NCI-H524 treated with DMSO at 0.1 percent for 48 hours (cell line): Measurements from ENCODE around the gene ITGB3BP.
"Not testable (repeated sequence)": the region's sequence is repeated elsewhere in the genome, so short reads cannot be mapped to it uniquely, and the experiment has no call there.

Source experiments
- DNase-seq: peaks from one replicate; lab custom pipeline; 2025; lab: John Stamatoyannopoulos, UW

The ITGB3BP gene

DNA sequence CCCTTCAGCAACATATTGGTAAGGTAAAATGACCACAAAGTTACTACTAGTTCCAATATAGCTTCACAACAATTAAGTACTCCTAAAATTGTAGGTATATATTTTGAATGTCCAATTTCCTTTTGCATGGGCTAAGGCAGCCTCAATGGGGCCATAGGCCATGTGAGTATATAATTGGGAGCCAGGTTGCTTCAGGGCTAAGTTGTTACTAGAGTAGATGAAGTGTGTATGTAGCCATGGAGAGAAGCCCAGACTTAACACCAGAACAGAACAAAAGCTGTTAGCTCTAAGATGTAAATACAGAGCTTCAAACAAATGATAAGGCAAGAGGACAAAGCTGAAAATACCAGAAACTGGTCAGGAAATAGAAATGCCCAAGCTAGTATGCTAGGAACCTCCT is 16.2 kb downstream of the ITGB3BP start:
- DNase-seq, result no peak

DNA sequence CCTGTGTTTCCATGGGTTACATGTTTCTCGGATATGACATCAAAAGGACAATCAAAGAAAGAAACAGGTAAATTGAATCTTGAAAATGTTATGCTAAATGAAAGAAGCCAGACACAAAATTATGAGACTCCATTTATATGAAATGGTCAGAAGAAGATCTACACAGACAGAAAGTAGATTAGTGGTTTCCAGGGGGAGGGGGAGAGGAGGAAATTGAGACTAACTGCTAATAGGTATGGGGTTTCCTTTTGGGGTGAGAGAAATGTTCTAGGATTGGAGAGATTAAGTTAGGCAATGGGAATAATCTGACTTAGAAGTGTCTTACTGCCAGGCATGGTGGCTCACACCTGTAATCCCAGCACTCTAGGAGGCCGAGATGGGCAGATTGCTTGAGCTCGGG is 21.8 kb downstream of the ITGB3BP start:
- no peak for DNase-seq

DNA sequence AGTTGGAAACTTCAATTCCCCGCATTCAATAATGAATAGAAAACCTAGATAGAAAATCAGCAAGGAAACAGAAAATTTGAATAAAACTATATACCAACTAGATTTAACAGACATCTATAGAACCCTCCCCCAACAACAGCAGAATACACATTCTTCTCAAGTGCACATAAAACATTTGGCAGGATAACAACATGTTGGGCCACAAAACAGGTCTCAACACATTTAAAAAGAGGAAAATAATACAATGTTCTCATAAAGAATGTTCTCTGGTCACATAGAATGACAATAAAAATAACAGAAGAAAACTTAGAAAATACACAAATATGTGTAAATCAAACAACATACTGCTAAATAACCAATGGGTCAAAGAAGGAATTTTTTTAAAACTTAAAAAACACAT is 24.9 kb downstream of the ITGB3BP start:
- DNase-seq, result no peak

DNA sequence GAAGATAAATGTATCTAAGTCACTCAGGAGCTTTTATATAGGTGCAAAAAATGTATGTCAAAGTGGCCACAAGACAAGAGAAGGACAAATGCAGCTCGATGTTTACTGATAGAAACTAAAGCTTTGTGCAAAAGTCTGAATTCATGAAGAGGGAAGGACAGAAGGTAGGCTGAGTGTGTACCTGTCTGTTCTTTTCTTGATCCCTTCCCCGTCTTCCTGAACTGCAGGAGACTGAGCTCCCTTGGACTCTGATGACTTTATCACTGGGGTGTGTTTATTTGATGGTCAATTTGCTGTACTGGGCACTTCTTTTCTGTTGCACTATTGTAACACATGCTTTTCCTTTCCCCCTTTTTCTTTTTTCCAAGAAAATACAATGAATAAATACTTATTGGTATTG is 25.4 kb downstream of the ITGB3BP start:
- DNase-seq, result no peak

DNA sequence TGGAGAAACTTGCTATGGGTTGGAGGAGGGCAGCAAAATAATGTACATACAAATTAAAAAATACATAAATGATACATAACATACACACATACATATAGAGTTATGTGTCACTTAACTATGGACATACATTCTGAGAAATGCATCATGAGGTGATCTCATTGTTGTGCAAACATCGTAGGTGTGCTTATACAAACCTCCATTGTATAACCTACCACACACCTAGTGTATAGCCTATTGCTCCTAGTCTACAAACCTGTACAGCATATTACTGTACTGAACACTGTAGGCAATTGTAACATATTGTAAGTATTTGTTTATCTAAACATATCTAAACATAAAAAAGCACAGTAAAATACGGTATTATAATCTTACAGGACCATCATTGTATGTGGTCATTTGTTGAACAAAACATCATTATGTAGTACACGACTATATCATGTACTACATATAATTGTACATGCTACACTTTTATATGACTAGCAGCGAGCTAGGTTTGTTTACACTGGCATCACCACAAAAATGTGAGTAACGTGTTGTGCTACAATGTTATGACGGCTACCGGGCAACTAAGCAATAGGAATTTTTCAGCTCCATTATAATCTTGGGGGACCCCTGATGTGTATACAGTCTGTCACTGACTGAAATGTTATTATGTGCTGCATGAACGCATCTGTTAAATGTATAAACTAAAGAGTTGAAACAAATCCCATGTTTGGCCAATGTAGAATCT is 35.5 kb downstream of the ITGB3BP start:
- DNase-seq, result no peak

DNA sequence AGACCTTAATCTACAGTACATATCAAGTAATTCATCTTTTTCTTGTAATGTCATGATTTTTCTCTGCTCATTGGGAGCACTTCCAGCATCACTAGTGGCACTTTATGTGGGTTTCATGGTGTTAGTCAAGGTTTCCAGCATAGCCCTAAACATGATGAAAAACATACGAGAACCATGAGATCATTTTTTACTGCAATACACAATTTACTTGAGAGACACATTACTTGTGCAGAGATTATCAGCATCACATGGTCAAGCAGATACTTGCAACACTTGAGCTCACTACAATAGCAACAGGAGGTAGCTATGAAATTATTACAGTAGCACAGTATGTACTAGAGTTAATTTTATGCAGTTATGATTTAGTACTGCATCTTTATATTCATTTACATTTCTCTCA is 36.4 kb downstream of the ITGB3BP start:
- no peak for DNase-seq

DNA sequence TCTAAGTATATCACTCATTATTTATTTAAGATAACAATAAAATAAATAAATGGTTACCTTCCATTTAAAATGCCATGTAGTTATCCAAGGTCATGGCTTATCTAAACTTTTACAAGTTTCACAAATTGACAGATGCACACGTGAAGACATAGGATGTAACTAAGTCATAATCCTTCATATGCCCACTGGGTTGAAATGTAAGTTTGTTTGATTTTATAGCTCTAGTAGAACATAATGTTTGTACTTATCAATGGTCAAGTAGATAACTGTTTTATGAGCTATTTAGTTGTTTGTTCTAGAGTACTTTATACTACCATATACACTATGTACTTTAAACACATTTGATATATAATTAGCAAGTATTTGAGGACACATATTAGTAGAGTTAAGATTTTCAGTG is 43.0 kb downstream of the ITGB3BP start:
- DNase-seq, result no peak

DNA sequence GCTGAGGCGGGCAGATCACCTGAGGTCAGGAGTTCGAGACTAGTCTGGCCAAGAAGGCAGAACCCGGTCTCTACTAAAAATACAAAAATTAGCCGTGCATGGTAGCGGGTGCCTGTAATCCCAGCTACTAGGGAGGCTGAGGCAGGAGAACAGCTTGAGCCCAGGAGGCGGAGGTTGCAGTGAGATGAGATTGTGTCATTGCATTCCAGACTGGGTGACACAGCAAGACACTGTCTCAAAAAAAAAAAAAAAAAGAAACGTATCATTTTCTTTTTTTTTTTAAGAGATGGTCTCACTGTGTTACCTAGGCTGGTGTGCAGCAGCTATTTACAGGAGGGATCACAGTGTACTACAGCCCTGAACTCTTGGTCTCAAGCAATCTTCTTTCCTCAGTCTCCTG is 47.3 kb downstream of the ITGB3BP start:
- DNase-seq, result no peak

DNA sequence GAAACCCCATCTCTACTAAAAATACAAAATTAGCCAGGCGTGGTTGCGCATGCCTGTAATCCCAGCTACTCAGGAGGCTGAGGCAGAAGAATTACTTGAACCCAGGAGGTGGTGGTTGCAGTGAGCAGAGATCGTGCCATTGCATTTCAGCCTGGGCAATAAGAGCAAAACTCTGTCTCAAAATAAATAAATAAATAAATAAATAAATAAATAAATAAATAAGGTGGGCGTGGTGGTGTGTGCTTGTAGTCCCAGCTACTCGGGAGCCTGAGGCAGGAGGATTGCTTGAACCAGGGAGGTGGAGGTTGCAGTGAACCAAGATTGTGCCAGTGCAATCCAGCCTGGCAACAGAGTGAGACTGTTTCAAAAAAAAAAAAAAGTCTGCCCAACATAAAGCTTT is 54.3 kb downstream of the ITGB3BP start:
- DNase-seq, result not testable (repeated sequence)

DNA sequence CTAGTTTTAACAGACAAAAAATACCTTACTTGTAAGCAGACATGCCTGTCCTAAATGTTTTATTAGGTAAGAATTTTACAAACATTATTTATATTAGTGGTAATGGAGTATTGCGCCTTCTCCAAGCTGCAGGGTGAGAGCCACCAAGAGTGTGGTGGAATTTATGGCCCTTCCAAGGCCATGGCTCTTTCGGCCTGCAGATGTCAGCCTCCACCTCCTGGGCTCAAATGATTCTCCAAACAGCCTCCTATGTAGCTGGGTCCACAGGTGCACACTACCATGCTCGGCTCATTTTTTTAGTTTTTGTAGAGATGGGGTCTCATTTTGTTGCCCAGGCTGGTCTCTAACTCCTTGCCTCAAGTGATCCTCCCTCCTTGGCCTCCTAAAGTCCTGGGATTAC is 56.3 kb downstream of the ITGB3BP start:
- DNase-seq, result no peak

DNA sequence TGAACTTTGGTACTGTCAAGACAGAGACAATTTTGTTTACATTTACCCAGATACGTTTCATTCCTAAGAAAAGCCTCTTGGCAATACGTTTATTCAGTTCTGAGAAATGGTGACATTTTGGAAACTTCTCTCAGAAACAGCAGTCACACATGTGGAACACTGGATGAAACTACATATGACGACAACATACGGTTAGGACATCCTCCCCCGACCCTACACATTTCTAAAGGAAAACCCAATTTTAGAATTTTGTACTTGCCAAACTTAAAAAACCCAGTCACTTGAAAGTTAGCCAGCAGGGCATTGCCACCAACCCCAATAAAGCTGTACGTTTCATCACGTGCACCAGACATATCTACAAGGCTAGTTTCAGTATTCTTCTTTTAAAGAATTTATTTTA is 56.8 kb downstream of the ITGB3BP start:
- no peak for DNase-seq

DNA sequence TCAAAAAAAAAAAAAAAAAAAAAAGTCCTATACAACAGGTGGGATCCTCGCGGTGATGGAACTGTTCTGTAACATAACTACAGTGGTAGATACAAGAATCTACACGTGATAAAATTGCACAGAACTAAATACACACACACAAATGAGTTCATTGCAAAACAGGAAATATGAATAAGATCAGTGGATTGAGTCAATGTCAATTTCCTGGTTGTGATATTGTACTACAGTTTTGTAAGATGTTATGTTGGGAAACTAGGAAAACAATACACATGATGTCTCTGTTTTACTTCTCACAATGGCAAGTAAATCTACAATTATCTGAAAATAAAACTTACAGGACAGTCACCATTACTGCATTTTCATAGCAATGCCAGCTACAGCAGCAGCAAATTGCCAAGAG is 59.8 kb downstream of the ITGB3BP start:
- no peak for DNase-seq

DNA sequence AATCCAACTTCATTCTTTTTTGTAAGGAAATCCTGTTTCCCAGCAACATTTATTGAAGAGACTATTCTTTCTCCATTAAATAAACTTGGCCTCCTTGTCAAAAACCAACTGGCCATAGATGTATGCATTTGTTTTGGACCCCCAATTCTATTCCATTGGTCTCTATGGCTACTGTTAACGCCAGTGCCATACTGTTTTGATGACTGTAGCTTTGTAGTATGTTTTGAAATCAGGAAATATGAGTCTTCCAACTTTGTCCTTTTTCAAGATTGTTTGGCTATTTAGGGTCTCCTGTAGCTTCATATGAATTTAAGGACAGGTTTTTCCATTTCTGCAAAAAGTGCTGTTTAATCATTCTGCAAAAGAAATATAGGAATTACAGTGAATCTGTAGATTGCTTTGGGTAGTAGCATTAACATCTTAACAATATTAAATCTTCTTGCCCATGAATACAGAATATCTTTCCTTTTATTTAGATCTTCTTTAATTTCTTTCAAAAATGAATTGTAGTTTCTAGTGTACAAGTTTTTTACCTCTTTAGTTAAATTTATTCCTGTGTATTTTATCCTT is 61.3 kb downstream of the ITGB3BP start:
- no peak for DNase-seq

DNA sequence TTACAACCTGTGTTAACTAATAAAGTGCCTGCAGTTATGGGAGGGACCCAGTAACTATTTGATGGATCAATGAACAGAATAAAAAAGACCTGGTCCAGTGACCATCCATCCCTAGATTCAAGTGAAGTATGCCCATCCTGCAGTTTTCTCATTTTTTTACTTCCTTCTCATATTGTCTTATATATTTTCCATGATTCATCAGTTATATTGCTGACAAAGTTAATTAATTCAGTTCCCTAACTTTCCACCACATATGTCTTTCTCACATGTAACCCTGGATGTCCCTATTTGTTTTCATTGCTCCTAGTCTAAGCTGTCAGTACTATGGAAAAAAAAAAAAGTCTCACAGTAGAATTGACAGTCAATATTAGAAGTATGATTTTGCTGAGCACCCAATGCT is 64.3 kb downstream of the ITGB3BP start:
- DNase-seq, result no peak

DNA sequence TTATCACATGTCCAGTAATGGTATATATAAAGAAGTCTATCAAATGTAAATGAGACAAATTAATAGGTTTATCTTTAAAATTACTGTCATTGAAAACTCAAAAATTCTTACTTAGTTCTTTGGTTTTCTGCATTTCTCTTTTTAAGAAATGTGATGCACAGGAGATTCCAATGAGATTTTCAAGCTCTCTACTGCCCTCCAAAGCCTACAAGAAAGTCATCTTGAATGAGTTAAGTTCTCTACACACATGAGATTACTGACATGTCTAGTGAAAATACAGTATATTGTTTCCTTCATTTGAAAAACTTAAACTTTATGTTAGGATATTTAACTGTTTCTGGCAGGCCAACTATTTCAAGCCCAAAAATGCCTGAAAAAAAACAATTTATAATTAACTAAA is 68.8 kb downstream of the ITGB3BP start:
- DNase-seq, result no peak

DNA sequence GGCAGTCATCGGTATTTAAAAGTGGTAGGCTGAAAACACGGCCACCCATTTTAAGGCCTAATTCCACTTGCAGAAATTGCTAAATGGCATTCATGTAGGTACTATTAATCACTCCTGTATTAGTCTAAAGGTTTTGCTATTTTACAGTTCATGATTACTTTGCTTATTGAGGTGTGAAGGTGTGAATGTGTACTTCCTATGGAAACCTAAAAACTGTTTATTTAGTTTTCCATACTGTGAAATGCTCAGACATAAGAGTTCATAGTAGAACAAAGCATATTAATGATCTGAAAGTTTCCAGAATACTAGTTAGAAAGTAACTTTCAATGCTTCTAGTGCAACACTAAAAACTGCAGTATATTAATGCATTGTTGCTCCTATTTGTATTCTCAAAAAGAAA is 69.8 kb downstream of the ITGB3BP start:
- no peak for DNase-seq

DNA sequence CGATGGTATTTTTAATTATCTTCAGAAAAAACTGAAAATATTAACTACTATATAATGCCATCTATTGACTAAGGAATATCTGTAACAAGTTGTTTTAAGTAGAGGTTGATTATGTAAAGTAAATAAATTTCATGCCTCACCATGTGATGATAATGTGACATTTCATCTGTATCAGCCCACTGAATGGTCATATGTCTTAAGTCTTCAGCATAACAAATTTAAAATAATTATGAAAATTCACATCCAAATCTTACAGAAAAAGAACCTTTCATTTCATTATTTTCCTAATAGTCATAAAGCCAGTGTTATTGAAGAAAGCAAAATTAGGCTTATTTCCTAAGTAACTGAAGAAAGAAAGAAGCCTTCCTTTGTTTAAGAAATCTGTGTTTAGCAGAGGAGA is 72.6 kb downstream of the ITGB3BP start:
- no peak for DNase-seq

DNA sequence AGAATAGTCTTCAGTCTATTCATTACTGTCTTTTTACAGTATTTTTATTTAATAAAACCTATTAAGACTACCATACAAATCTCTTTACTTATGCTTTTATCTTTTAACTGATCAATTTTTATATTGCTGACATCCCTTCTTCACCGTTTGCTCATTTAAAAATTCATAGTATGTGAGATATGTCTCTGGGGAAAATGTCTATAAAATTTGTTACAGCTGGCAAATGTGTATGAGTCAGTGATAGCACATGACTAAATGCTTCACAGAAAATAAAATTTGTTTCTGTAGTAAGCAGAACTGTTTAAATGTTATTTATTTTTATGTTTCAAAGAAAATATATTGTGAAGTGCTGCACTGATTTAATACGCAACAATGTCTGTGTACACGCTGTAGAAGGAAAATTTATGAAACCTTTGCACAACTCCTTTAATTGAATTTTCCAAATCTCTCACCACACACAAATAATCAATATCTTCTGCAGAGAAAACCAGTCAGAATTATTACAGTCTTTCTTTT is 74.2 kb downstream of the ITGB3BP start:
- no peak for DNase-seq

DNA sequence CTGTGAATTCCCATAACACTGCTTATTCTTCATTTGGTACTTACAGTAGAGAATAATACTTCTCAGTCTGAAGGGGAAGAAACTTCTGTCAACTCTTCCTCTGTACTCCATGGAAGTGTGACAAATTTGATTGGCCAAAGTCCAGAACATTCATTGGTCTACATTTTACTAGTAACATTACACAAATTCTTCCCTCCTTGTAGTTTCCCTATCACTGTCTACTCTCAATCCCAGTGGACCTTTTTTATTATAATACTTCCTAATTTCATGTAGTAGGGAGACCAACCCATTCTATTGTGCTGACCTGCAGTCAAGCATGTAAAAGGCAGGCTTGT is 80.9 kb downstream of the ITGB3BP start:
- DNase-seq, result no peak

DNA sequence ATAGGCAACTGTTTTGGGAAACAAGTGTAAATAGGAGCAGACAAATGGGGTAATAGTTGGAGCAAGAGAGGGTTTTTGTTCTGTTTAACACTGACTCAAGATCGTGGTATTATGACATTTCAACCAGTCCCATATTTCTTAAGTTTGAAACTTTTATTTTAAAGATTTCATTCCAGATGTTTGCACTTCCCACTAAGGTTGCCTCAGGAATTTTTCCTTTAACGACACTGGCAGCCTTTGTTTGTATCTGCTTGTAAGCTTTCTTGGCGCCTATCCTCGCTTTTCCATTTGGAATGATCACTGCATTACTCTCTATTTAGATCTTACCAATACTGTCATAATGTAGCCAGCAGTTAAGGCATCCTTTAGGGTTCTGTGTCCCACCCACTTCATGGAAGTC is 87.9 kb downstream of the ITGB3BP start:
- no peak for DNase-seq

DNA sequence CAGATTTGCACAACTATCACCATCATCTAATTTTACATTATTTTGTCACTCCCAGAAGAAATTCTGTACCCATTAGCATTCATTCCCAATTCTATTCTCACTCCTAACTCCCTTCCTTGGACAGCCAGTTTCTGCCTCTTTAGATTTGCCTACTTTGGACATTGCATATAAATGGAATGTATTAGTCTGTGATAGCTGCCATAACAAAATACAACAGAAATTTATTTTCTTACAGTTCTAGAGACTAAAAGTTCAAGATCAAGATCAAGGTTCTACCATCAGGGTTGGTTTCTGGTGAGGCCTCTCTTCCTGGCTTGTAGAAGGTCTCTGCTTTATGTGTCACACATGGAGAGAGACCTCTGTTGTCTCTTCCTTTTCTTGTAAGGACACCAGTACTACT is 93.7 kb downstream of the ITGB3BP start:
- no peak for DNase-seq

DNA sequence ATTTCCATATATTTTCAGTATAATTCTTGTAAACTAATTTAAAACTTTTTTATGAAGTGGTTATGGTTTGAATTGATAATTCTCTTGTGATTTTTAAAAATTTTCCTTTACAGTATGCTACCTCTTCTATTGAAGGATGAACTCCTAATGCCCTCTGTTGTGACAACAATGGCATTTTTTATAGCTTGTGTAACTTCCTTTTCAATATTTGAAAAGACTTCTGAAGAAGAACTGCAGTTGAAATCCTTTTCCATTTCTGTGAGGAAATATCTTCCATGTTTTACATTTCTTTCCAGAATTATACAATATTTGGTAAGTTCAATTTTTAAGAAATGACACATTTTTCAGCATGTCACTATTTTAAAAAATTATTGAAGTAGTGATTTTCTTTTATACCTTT is 94.2 kb downstream of the ITGB3BP start:
- no peak for DNase-seq

DNA sequence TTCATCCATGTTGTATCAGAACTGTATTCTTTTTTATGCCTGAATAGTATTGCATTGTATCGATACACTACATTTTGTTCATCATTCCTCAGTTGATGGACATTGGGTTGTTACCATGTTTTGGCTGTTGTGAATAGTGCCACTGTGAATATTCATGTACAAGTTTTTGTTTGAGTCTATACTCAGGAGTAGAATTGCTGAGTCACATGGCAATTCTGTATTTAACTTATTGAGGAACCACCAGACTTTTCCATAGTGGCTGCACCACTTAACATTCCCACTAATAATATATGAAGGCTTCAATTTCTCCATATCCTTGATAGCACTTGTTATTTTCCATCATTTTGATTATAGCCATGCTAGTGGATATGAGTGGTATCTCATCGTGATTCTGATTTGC is 99.4 kb downstream of the ITGB3BP start:
- DNase-seq, result no peak

DNA sequence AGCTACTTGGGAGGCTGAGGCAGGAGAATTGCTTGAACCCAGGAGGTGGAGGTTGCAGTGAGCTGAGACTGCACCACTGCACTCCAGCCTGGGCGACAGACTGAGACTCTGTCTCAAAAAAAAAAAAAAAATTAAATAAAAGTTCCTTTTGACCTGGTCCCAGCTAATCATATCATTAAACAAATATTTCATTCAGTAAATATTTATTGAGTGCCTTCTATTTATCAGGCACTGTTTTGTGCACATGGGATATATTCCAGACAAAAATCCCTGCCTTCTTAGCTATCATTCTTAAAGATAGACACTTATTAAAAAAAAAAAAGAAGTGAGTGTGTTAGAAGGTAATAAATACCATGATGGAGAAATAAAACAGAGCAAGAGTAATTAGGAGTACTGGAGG is 102.3 kb downstream of the ITGB3BP start:
- DNase-seq, result not testable (repeated sequence)
